ENCODE measurements around the gene F7.

DNA sequence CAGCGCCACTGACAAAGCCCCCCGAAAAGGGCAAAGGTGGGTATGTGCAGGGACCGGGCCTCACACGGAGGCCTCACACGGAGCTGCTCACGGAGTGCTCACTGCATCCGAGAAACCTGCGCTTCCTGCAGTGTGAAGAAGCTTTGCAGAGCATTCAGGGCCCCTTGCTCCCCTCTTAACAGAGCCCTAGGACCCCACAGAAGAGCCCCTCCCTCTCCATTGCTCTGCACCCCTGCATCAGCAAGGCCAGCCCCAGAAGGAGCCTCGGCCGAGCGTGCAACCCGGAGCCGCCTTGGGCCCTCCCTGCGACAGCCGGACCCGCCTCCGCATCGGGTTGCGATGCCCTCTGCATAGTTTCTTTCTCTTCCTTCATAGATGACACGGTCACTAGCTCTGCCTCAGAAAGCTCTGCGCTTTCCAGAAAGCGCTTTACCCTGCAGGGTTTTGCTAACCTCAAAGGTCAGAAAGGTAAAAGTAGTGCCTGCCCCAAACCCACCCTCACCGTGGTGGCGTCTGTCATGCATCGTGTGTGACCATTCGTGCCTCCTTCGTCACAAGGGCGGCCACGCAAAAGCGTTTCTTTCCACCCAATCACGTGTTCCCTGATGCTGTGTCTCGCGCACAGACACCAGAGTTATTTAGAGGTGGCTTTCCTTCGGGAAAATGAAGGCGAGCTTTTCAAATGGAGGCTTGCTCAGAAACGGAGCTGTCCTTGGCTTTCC, 15.7 kb upstream of the F7 start:
- TF ChIP-seq, protein P1, sequence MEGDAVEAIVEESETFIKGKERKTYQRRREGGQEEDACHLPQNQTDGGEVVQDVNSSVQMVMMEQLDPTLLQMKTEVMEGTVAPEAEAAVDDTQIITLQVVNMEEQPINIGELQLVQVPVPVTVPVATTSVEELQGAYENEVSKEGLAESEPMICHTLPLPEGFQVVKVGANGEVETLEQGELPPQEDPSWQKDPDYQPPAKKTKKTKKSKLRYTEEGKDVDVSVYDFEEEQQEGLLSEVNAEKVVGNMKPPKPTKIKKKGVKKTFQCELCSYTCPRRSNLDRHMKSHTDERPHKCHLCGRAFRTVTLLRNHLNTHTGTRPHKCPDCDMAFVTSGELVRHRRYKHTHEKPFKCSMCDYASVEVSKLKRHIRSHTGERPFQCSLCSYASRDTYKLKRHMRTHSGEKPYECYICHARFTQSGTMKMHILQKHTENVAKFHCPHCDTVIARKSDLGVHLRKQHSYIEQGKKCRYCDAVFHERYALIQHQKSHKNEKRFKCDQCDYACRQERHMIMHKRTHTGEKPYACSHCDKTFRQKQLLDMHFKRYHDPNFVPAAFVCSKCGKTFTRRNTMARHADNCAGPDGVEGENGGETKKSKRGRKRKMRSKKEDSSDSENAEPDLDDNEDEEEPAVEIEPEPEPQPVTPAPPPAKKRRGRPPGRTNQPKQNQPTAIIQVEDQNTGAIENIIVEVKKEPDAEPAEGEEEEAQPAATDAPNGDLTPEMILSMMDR (tag by site-specific recombination; IDR thresholded peaks at IDR 0.05) = no peak
- TF ChIP-seq, protein P2, sequence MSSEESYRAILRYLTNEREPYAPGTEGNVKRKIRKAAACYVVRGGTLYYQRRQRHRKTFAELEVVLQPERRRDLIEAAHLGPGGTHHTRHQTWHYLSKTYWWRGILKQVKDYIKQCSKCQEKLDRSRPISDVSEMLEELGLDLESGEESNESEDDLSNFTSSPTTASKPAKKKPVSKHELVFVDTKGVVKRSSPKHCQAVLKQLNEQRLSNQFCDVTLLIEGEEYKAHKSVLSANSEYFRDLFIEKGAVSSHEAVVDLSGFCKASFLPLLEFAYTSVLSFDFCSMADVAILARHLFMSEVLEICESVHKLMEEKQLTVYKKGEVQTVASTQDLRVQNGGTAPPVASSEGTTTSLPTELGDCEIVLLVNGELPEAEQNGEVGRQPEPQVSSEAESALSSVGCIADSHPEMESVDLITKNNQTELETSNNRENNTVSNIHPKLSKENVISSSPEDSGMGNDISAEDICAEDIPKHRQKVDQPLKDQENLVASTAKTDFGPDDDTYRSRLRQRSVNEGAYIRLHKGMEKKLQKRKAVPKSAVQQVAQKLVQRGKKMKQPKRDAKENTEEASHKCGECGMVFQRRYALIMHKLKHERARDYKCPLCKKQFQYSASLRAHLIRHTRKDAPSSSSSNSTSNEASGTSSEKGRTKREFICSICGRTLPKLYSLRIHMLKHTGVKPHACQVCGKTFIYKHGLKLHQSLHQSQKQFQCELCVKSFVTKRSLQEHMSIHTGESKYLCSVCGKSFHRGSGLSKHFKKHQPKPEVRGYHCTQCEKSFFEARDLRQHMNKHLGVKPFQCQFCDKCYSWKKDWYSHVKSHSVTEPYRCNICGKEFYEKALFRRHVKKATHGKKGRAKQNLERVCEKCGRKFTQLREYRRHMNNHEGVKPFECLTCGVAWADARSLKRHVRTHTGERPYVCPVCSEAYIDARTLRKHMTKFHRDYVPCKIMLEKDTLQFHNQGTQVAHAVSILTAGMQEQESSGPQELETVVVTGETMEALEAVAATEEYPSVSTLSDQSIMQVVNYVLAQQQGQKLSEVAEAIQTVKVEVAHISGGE (tag by site-specific recombination; conservative IDR thresholded peaks at IDR 0.05; ENCODE audit: low read depth) = no peak
- TF ChIP-seq ZNF785 (tag by site-specific recombination; IDR thresholded peaks at IDR 0.05) (no peak), ZBTB21 (tag by site-specific recombination; IDR thresholded peaks at IDR 0.05) (no peak), KLF7 (tag by site-specific recombination; IDR thresholded peaks at IDR 0.05; ENCODE audit: borderline replicate concordance) (no peak), ZNF311 (tag by site-specific recombination; IDR thresholded peaks at IDR 0.05; ENCODE audit: borderline replicate concordance) (no peak), ZNF18 (tag by site-specific recombination; IDR thresholded peaks at IDR 0.05) (no peak), RBAK (tag by site-specific recombination; IDR thresholded peaks at IDR 0.05) (no peak), TCF7L2 (IDR thresholded peaks at IDR 0.05; ENCODE audit: borderline replicate concordance, low read depth, low read length) (no peak), ZNF660 (tag by site-specific recombination; IDR thresholded peaks at IDR 0.05) (no peak), SETDB1 (IDR thresholded peaks at IDR 0.05; ENCODE audit: insufficient read length, low read length) (no peak), OSR2 (tag by site-specific recombination; IDR thresholded peaks at IDR 0.05) (no peak), ZNF391 (tag by site-specific recombination; IDR thresholded peaks at IDR 0.05; ENCODE audit: borderline replicate concordance, low read depth) (no peak)
- TF ChIP-seq, protein P3, sequence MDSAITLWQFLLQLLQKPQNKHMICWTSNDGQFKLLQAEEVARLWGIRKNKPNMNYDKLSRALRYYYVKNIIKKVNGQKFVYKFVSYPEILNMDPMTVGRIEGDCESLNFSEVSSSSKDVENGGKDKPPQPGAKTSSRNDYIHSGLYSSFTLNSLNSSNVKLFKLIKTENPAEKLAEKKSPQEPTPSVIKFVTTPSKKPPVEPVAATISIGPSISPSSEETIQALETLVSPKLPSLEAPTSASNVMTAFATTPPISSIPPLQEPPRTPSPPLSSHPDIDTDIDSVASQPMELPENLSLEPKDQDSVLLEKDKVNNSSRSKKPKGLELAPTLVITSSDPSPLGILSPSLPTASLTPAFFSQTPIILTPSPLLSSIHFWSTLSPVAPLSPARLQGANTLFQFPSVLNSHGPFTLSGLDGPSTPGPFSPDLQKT (IDR thresholded peaks at IDR 0.05; ENCODE audit: borderline replicate concordance, low read depth, low read length) = no peak

All from HEK293 (cell line).